Bronchial epithelial cell (primary cell): ENCODE measurements around the gene MRPL51. TPM values are rescaled to one million over a fixed set of nuclear protein-coding genes. Genes with fewer than 3 reads are reported as not detected.

Source experiments
- DNase-seq: peaks from one replicate; pipeline ENCODE4 v3.0.0-alpha.2; 2010; ENCODE audit warnings: low read depth
- FAIRE-seq: peaks from 2 replicates; lab custom pipeline; 2011; peaks lifted over from hg19 to GRCh38; lab: Jason Lieb, UNC
- H3K27me3 ChIP-seq: 2 replicates; pipeline ENCODE4 v1.5.1; 2011; ENCODE audit warnings: low read length; ENCODE audit not compliant: control insufficient read depth, insufficient read depth
- H3K36me3 ChIP-seq: 2 replicates; pipeline ENCODE4 v1.5.1; 2011; ENCODE audit warnings: low read length; ENCODE audit not compliant: control insufficient read depth, insufficient read depth
- H3K4me3 ChIP-seq: 2 replicates; pipeline ENCODE4 v1.5.1; 2011; ENCODE audit warnings: mild to moderate bottlenecking, low read depth, low read length, control low read depth
- CTCF ChIP-seq: IDR thresholded peaks from 2 replicates; pipeline ENCODE4 v1.5.1; 2011; ENCODE audit warnings: mild to moderate bottlenecking, moderate library complexity, low read length, control low read depth, inconsistent platforms; ENCODE audit not compliant: insufficient read depth, severe bottlenecking
- total RNA-seq: library from RNA; depleted of rRNA; stranded (reverse); fragments of >200 nt; gene quantifications from 2 replicates; pipeline ENCODE4 v1.2.1, GENCODE V29; 2014

The MRPL51 gene
- total RNA-seq, 1 donor from 2014 or later, result 61.1 TPM

- DNase-seq, result no peak
- no peak for FAIRE-seq
- no peak overlapping the region for H3K4me3 ChIP-seq
- TF ChIP-seq CTCF, result no peak
- peaks cover 38% of the 10 kb centered on the region for H3K36me3 ChIP-seq
- no peaks in the 10 kb centered on the region for H3K27me3 ChIP-seq
Measured at GRCh38 chr12:6527711-6528110, 34.6 kb upstream of the MRPL51 start.

- no peak for DNase-seq
- Histone ChIP-seq H3K4me3 (no peak overlapping the region), H3K36me3 (peaks cover 40% of the 10 kb centered on the region), H3K27me3 (no peaks in the 10 kb centered on the region)
- TF ChIP-seq CTCF, result no peak
- FAIRE-seq, result peak; percentile 43
Measured at GRCh38 chr12:6526766-6527525, 33.9 kb upstream of the MRPL51 start.

- no peaks in the 10 kb centered on the region for H3K27me3 ChIP-seq
- FAIRE-seq, result no peak
- TF ChIP-seq CTCF, result no peak
- peaks cover 43% of the 10 kb centered on the region for H3K36me3 ChIP-seq
- DNase-seq, result no peak
- no peak overlapping the region for H3K4me3 ChIP-seq
Measured at GRCh38 chr12:6526201-6526600, 33.1 kb upstream of the MRPL51 start.

- H3K4me3 ChIP-seq, result no peak overlapping the region
- no peak for TF ChIP-seq CTCF
- FAIRE-seq, result no peak
- DNase-seq, result no peak
- peaks cover 38% of the 10 kb centered on the region for H3K36me3 ChIP-seq
- no peaks in the 10 kb centered on the region for H3K27me3 ChIP-seq
Measured at GRCh38 chr12:6524648-6525047, 31.6 kb upstream of the MRPL51 start.

- Histone ChIP-seq H3K27me3 (no peaks in the 10 kb centered on the region), H3K4me3 (no peak overlapping the region), H3K36me3 (peaks cover 38% of the 10 kb centered on the region)
- FAIRE-seq, result no peak
- no peak for TF ChIP-seq CTCF
- no peak for DNase-seq
Measured at GRCh38 chr12:6523708-6524107, 30.6 kb upstream of the MRPL51 start.

GRCh38 chr12:6522193-6522592 is 29.1 kb upstream of the MRPL51 start:
- H3K4me3 ChIP-seq, result no peak overlapping the region
- DNase-seq (no peak), FAIRE-seq (no peak)
- H3K27me3 ChIP-seq, result no peaks in the 10 kb centered on the region
- TF ChIP-seq CTCF, result no peak
- H3K36me3 ChIP-seq, result peaks cover 33% of the 10 kb centered on the region
